Stomach (tissue), 9 donors: ENCODE measurements around the gene TBX21. TPM values are rescaled to one million over a fixed set of nuclear protein-coding genes. Genes with fewer than 3 reads are reported as not detected.
A peak's percentile ranks its signal among the peaks of the same experiment; 100 is the strongest.

Source experiments
- DNase-seq, 2 donors: peaks; one replicate each; pipeline versions ENCODE4 v3.0.0 to v3.0.0-alpha.2; 2013 to 2019
- H3K27ac ChIP-seq, 5 donors: fragments of 200-600 bp in 4 of 5; sonication (generic) in 4 of 5; one replicate each; pipeline ENCODE4 v1.5.1; 2013 to 2019; ENCODE audit warnings: mild to moderate bottlenecking in 1 of 5, moderate library complexity in 1 of 5
- H3K27me3 ChIP-seq, 3 donors: fragments of 200-600 bp; sonication (generic); one replicate each; pipeline ENCODE4 v1.5.1; 2017 to 2019; ENCODE audit warnings: mixed run types in 1 of 3
- H3K36me3 ChIP-seq, 4 donors: fragments of 200-600 bp; sonication (generic); 1 replicate in 3 of 4; 2 replicates in 1 of 4; pipeline ENCODE4 v1.5.1; 2016 to 2019
- H3K4me1 ChIP-seq, 4 donors: fragments of 200-600 bp; sonication (generic); one replicate each; pipeline ENCODE4 v1.5.1; 2016 to 2019
- H3K4me3 ChIP-seq, 4 donors: fragments of 200-600 bp; sonication (generic) in 3 of 4; one replicate each; pipeline ENCODE4 v1.5.1; 2016 to 2019; ENCODE audit warnings: mild to moderate bottlenecking in 1 of 4
- H3K9me3 ChIP-seq, 4 donors: fragments of 200-600 bp; sonication (generic); one replicate each; pipeline ENCODE4 v1.5.1; 2016 to 2019
- CTCF ChIP-seq, 7 experiments: fragments of 450-650 bp in 4 of 7; fragments of 200-600 bp in 3 of 7; sonication (generic) in 3 of 7; IDR thresholded peaks; one replicate each; pipeline ENCODE4 v1.5.1; 2016 to 2019; ENCODE audit warnings: antibody characterized with exemption in 7 of 7, control low read depth in 2 of 7, mild to moderate bottlenecking in 1 of 7
- EP300 ChIP-seq: sonication (generic); formaldehyde crosslinking; IDR thresholded peaks from one replicate; pipeline ENCODE4 v1.6.1; 2017; ENCODE audit warnings: antibody characterized with exemption
- POLR2A ChIP-seq, 4 donors: fragments of 450-650 bp; IDR thresholded peaks; one replicate each; pipeline ENCODE4 v1.6.1; 2016; ENCODE audit warnings: antibody characterized with exemption in 4 of 4, control low read depth in 2 of 4, mild to moderate bottlenecking in 1 of 4, moderate library complexity in 1 of 4
- POLR2AphosphoS5 ChIP-seq, 3 donors: sonication (generic); formaldehyde crosslinking; IDR thresholded peaks; one replicate each; pipeline ENCODE4 v1.6.1; 2016; ENCODE audit warnings: antibody characterized with exemption in 3 of 3
- WGBS, 5 donors: extraction: QIAGEN DNeasy Blood & Tissue Kit in 3 of 5; methylation state at CpG; one replicate each; pipeline versions ENCODE4 v1.1.5 to v1.1.7; 2013 to 2018; 5-methylcytosine and 5-hydroxymethylcytosine counted together
- intact Hi-C: fragments of 100-400 bp; cut with DNase I; formaldehyde crosslinking; loops from one replicate; pipeline ENCODE4 v1.15.1; 2023; ENCODE audit warnings: low total_unique reads
- polyA plus RNA-seq, 3 donors: library from polyadenylated mRNA; stranded (reverse); fragments of 200-250 nt; gene quantifications; one replicate each; pipeline ENCODE4 v1.2.3, GENCODE V29; 2013
- total RNA-seq, 5 donors: library from RNA; depleted of rRNA; stranded (reverse); fragments of >200 nt; gene quantifications; one replicate each; pipeline versions ENCODE4 v1.1.0 to v1.2.3, GENCODE V29; 2014 to 2016
- donor health status: healthy with polysubstance abuse.
- donor health status: Bipolar disorder and iron deficiency.
- donor health status: healthy.

TBX21 gene
- total and polyA plus RNA-seq, 8 donors = 0.10 to 0.92 (median 0.31) TPM; not detected in 3

GRCh38 chr17:47698749-47699535 is 34.1 kb upstream of the TBX21 start:
- peaks cover 8 to 50% (median 28%) of the 10 kb centered on the region in 4 donors for H3K36me3 ChIP-seq
- peak; percentile 72 to 74 for DNase-seq
- H3K27ac ChIP-seq = no peak overlapping the region
- no peaks in the 10 kb centered on the region for H3K9me3 ChIP-seq
- peaks cover 4 to 46% (median 31%) of the 10 kb centered on the region in 4 donors for H3K4me1 ChIP-seq
- H3K4me3 ChIP-seq = no peak overlapping the region
- intact Hi-C loops = no loop called here
- 61 to 66% (median 63%) methylated on average over 24 to 25 of the region's 25 CpGs for WGBS, 5 donors
- TF ChIP-seq POLR2AphosphoS5 (IDR thresholded peaks at IDR 0.05) (no peak), CTCF (IDR thresholded peaks at IDR 0.05) (peak in 5 of 7 experiments; percentile 67 to 98 (median 96)), EP300 (no peak), POLR2A (IDR thresholded peaks at IDR 0.05) (no peak)
- H3K27me3 ChIP-seq = no peaks in the 10 kb centered on the region

- peaks cover 4 to 51% (median 30%) of the 10 kb centered on the region in 4 donors for H3K4me1 ChIP-seq
- H3K27me3 ChIP-seq = no peaks in the 10 kb centered on the region
- no peak for DNase-seq
- no peaks in the 10 kb centered on the region for H3K9me3 ChIP-seq
- whole genome bisulfite sequencing, 5 donors = 89 to 98% (median 96%) methylated on average over 3 to 4 of the region's 4 CpGs
- H3K4me3 ChIP-seq = no peak overlapping the region
- TF ChIP-seq POLR2AphosphoS5 (IDR thresholded peaks at IDR 0.05) = no peak
- no peak for TF ChIP-seq CTCF (IDR thresholded peaks at IDR 0.05)
- TF ChIP-seq POLR2A (IDR thresholded peaks at IDR 0.05) = no peak
- no peak overlapping the region for H3K27ac ChIP-seq
- H3K36me3 ChIP-seq = peaks cover 9 to 50% (median 28%) of the 10 kb centered on the region in 4 donors
- intact Hi-C loops = no loop called here
Observed at GRCh38 chr17:47699536-47699840, 33.5 kb upstream of the TBX21 start.

- Histone ChIP-seq H3K4me1 (peaks cover 0 to 48% (median 17%) of the 10 kb centered on the region in 4 donors), H3K27ac (no peak overlapping the region), H3K4me3 (no peak overlapping the region), H3K9me3 (no peaks in the 10 kb centered on the region), H3K27me3 (no peaks in the 10 kb centered on the region), H3K36me3 (peaks cover 9 to 50% (median 32%) of the 10 kb centered on the region in 4 donors)
- intact Hi-C loops = no loop called here
- TF ChIP-seq POLR2AphosphoS5 (IDR thresholded peaks at IDR 0.05) = no peak
- TF ChIP-seq POLR2A (IDR thresholded peaks at IDR 0.05) = no peak
- TF ChIP-seq EP300 = no peak
- TF ChIP-seq CTCF (IDR thresholded peaks at IDR 0.05) = no peak
- DNase-seq = no peak
- 81 to 91% (median 87%) methylated on average over 9 to 13 of the region's 13 CpGs for WGBS, 5 donors
Observed at GRCh38 chr17:47700471-47701449, 32.3 kb upstream of the TBX21 start.

- Histone ChIP-seq H3K27me3 (no peaks in the 10 kb centered on the region), H3K9me3 (no peaks in the 10 kb centered on the region), H3K36me3 (peaks cover 9 to 48% (median 32%) of the 10 kb centered on the region in 4 donors), H3K4me1 (peaks cover 4 to 48% (median 16%) of the 10 kb centered on the region in 4 donors), H3K27ac (no peak overlapping the region), H3K4me3 (no peak overlapping the region)
- WGBS, 5 donors = 81 to 97% (median 90%) methylated on average over 4 of the region's 4 CpGs
- TF ChIP-seq EP300 = no peak
- no peak for TF ChIP-seq CTCF (IDR thresholded peaks at IDR 0.05)
- no peak for TF ChIP-seq POLR2AphosphoS5 (IDR thresholded peaks at IDR 0.05)
- TF ChIP-seq POLR2A (IDR thresholded peaks at IDR 0.05) = no peak
- peak in 1 of 2 donors; percentile 50 for DNase-seq
- intact Hi-C loops = no loop called here
Observed at GRCh38 chr17:47701608-47702007, 31.4 kb upstream of the TBX21 start.
